ENCODE measurements around the gene CHODL. TPM values are rescaled to one million over a fixed set of nuclear protein-coding genes. Genes with fewer than 3 reads are reported as not detected.

The CHODL gene
- total RNA-seq, 1 donor from 2014 or later = 0.57 TPM

DNA sequence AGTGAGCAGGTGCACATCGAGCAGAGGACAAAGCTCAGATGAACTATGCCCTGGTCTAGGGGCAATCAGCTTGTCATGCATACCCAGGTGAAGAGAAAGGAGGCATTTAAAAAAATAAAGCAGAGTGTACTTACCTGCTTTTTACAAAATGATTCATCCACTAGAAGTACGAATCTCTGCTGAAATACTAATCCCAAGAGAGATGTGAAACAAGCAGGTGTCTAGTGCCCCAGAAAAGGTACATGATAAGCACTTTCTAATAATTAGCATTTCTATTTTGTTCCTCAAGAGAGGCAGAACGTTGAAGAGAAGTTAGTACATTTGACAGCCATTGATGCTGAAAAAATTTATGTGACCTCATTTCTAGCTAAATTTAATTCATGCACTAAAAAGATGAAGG lies 31.1 kb downstream of the CHODL start:
- intact Hi-C loops (cut with DNase I) = no loop called here
- no peak for DNase-seq (ENCODE audit: low spot score)

DNA sequence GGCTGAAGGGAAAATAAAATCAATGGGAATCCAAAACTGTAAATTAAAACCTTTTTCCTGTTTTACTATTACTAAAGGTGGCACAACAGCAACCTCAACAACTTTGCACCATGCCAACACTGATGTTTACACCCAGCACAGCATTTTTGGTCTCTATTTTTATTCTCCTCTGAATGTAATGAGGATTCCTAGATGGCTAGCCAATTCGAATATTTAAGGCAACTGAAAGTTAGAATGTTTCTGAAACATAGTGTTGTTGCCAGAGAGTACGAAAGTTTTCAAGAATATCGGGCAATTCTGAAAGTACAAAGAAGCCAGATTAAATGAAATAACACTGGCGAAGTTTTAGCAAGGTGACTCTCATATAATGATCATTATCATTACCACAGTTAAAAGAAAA lies 40.7 kb downstream of the CHODL start:
- intact Hi-C loops (cut with DNase I) = no loop called here

DNA sequence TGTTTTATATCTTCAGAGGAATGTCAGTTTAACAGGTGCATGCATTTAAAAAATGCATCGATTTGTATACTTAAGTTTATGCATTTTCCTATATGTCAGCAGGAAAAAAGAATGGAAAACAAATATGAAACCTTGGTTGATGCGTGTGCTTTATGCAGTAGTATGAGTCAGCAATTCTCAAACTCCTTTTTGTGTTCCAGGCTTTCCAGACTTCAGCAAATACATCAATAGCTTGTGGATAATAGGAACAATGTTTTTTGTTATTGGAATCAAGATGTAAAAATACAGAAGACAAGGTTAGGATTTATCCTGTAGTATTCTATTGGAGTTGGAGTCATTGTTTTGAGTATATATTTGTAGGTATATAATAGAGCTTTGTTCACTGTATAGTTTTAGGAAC lies 45.2 kb downstream of the CHODL start:
- intact Hi-C loops (cut with DNase I) = no loop called here
- no peak for DNase-seq (ENCODE audit: low spot score)

More for the DNA sequence above, 40.7 kb downstream of the CHODL start:
- DNase-seq (ENCODE audit: low spot score) = no peak

DNA sequence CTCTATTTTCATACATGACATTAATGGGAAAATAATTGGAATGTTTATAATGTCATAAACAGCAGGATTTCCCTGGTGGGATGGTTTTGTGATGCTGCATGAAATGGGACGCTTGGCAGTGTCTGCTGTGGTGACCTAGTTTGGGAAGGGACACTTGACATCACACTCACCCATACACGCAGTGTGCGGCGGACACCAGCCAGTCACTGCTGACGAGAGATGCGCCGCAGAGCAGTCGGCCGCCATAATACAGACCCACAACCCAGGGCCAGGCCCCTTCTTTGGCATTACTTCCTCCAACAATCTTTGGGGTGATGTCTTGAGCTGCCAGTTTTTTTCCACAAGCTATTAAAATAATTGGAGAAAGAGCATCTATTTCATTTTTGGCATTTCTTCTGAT lies 49.5 kb downstream of the CHODL start:
- intact Hi-C loops (cut with DNase I) = no loop called here
- no peak for DNase-seq (ENCODE audit: low spot score)

DNA sequence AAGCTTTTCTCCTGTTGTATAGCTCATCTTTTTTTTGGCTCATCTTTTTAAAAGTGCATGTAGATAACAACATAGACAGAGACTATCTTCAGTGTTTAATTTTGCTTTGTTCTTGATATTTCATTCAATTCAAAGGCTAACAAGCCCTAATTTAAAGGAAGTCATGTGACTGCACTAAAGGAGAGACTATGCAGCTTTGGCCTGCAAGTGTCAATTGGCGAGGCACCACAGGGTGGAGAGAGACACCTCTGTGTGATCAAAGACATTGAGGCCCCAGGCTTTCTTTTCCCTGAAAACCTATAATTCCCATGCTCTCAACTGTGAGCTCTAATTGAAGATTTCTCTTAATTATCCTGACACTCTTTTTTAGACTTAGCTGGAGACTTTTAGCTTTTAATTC lies 53.6 kb downstream of the CHODL start:
- intact Hi-C loops (cut with DNase I) = no loop called here
- DNase-seq (ENCODE audit: low spot score) = no peak

Other genes starting within 250 kb of the CHODL start
- gene TMPRSS15, start 159.0 kb downstream of the CHODL start, total RNA-seq = not detected